GM18517 (cell line): ENCODE results near the gene MAEA.

Experiments used
- ATAC-seq: cut with Tn5 transposase; IDR thresholded peaks from one replicate; pipeline ENCODE4 v1.9.1; 2021; ENCODE audit warnings: mild to moderate bottlenecking, moderate library complexity; ENCODE audit not compliant: unreplicated experiment

The MAEA gene

DNA sequence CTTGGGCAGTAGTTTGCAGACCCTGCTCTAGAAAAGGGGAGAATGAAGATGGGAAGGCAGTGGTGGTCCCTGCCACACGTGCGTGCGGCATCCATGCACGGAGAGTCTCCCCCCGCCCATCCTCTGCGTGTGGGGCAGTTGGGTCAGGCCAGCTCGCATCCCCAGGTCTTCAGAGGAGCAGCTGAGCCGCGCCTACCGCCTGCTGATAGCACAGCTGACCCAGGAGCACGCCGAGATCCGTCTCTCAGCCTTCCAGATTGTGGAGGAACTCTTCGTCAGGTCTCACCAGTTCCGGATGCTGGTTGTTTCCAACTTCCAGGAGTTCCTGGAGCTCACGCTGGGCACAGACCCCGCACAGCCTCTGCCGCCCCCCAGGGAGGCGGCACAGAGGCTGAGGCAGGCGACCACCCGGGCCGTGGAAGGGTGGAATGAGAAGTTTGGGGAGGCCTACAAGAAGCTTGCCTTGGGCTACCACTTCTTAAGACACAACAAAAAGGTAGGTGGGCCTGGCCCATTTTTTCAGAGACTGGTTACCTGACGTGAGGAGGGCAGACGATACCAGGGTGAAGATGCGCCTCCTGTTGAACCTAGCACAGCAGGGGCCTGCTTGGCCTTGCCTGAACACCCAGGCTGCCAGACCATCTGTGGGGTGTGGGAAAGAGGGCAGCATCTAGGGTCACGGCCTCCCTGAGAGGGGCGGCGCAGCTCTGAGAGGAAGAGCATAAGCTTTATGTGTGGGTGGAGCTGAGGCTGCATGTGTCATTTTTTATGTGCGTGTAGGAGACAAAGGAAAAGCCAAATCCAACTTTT, 59.9 kb downstream of the MAEA start:
- ATAC-seq, result no peak

DNA sequence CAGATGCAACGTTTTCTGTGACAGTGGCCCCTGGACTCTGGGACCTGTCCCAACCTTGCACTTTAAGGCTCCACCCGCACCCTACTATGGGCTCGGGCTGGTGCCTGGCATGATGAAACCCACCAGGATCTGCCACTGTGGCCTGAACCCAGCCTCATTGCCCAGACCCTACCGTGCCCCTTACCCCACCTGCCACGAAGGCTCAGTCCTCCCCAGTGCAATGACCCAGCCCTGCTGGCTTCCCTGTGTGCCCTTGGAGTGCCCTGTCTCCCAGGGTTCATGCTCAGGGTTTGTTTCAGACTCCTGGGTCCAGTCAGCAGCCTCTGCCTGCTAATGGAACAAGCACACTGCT, 60.5 kb downstream of the MAEA start:
- ATAC-seq, result no peak

DNA sequence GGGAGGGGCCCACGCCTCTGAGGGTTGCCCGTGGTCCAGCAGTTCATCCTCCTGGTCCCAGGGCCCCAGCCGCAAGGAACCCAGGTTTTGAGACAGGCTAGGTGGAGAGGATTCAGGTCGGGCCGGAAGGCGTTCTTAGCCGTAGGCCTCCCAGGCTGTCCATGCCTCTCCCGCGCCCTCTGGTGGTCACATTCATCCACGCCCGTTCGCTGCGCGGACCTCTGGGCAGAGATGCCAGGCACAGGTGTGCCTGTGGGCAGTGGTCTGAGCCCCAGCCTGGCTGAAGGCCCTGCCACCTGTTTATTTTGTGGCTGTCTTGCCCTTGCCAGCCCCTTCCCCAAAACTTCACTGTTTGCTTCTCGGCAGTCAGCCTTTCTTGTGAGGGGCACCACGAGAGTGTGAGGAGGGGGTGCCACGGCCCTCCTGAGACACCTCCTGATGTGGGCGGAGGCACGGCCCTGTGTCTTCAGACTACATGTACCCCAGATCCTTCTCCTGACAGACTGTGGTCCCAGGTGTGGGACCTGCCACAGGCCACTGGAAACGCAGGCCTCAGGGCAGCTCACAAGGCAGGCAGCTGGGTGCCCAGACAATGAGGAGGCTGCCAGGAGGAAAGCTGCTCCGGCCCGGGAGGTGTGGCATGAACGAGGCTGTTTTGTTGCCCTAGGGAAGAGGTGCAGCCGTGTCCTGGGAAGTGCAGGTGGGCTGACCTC, 62.3 kb downstream of the MAEA start:
- no peak for ATAC-seq

- no peak for ATAC-seq
These were observed 62.8 kb downstream of the MAEA start for GRCh38 chr4:1352567-1352900.

GRCh38 chr4:1353186-1354055, 63.7 kb downstream of the MAEA start:
- no peak for ATAC-seq

GRCh38 chr4:1354136-1354982, 64.7 kb downstream of the MAEA start:
- no peak for ATAC-seq

DNA sequence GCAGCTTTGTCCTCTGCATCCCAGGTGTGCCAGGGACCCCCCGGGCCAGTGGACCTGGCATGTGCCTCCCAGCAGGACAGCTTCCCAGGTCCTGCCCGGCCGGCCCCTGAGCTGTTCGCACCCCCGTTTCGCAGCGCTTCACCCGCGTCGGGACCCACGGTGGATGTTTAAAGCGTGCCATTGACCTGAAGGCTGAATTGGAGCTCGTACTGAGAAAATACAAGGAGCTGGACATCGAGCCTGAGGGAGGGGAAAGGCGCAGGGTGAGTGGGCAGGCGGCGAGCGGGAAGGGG, 65.2 kb downstream of the MAEA start:
- no peak for ATAC-seq

DNA sequence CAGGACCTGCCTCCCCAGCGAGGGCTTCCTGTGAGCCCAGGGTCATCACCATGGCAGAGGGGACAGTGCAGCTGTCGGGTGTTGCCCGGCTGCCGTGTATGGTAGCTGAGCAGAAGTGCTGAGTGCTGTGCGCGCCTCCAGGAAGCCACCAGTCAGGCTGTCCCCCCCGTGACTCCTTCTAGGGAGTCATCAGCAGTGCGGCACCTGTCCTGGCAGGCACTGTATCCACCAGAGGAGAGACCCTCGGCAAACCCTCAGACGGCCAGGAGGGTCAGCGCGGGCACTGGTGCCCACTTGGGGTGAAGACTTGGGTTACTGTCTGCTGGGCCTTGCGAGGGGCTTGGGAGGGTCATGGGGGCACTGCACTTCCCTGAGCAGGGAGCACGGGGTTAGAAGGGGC, 65.7 kb downstream of the MAEA start:
- ATAC-seq, result no peak

GRCh38 chr4:1356181-1356998, 66.7 kb downstream of the MAEA start:
- no peak for ATAC-seq

DNA sequence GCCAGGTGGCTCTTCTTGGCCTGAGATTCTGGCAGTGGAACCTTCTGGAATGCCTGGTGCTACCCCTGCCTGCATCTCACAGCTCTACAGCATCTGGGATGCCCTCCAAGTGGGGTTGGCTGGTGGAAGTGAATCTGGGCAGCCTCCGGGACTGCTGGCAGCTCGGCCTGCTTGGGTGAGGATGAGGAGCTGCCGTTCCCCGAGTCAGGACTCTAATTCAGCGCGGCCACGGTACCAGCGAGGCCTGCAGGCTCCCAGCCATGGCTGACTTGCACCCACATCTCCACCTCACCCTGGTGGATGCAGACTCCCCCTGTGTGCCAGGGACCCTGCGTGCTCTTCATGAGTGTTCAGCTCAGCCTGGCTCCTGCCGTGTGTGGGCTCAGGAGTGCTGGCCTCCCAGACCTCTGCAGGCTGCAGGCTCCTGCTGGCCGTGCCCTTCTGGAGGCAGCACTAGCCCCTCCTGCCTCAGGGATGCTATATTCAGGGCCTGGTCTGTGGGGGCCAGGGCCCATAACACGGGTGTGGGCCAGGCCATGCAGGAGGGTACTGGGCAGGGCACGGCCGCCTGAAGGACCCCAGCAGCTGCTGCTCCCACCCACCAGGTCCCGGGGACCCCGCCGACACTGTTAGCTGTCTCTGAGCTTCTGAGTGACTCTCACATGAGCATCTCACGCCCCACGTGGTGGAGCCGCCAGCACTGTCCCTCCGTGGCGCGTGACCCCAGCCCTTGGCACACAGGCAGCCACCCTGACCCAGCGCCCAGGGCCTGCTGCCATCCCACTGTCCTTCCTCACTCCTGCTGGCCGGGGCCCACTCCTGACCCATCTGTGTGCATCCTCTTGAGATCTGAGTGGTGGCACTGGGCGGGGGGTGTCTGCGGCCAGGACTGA, 67.9 kb downstream of the MAEA start:
- ATAC-seq, result no peak

DNA sequence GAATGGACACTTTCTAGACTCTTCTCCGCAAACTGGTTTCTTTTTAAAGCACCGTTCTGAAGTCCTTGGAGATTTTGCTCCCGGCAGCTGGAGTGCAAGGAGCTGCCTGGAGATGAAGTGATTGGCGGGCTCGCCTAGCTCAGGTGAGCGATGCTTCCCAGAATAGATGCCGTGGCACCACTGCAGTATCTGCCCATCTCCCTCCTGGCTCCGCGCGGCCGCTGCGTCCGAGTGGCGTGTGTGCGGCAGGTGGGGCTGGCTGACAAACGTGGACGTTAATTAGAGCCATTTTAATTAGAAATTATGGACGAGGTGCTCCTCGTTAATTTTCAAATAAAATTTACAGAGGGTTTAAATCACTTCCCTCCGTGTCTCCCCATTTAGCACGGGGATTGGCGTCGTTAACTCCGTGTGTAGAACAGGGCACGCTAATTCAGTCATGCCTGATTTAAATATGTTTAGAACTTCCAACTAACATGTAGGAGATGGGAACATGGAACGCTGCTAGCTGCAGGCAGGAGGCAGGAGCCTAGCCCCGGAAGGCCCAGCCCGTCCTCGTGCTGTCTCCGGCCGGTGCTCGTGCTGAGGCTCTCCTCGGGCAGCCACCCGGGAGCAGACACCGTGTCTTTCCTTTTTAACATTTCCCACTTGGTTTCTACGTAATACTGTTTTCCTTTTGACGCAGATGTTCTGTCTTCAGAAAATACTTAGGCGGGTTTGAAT, 68.9 kb downstream of the MAEA start:
- ATAC-seq, result no peak

GRCh38 chr4:1359144-1359501, 69.4 kb downstream of the MAEA start:
- no peak for ATAC-seq

- no peak for ATAC-seq
These were observed 70.3 kb downstream of the MAEA start for GRCh38 chr4:1359976-1360375.

DNA sequence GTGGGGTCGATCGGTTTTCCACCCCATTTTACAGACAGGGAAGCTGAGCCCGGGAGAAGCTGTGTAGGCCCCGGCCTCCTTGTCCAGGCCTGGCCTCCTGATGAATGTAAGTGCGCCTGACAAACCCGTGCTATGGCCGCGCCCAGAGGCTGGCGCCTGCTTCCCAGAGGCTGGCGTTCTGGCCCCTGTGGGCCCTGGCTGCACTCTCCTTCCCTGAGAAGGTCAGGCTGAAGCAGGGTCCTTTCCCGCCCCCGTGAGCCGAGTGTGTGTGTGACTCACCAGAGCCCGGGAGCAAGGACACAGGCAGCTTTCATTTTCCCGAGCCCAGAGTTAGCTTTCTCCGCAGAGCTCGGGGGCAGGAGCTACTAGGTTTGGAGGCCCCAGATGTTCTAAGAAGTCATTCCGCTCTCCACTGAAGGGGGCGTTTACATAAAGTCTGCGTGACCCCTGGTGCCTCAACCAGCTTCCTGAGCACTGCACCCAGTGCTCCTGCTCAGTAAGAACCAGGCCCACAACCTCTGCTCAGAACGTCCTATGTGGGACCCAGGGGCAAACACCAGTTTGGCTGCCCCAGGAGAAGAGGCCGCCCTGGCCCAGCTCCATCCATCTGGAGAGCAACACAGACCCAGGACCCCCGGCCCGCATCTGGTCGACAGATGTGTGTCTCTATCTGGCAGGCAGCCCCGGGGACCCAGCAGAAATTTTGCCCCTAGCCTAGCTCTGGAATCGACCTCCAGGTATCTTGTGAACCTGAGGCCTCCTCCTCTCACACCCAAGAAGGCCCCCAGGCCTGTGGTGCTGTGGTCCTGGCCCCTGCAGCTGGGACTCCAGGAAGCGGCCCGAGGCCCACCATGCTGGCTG, 71.0 kb downstream of the MAEA start:
- no peak for ATAC-seq

DNA sequence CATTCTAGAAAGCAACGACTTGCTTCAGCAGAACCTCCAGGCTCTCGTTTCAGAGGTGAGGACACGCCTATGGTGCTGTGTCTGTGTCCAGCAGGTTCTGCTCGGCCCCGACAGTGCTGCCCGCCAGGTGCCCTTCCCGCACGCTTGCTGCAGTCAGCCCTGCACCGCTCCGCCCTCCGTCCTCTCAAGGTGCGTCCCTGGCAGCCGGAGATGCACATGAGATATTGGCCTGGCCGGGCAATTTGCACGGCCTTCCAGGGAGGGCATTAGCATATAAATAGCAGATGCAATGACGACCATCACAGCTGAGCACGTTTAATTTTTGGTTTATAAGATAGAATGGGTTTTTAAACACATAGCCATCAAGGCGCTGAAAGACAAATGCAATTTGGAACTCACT, 71.7 kb downstream of the MAEA start:
- no peak for ATAC-seq

DNA sequence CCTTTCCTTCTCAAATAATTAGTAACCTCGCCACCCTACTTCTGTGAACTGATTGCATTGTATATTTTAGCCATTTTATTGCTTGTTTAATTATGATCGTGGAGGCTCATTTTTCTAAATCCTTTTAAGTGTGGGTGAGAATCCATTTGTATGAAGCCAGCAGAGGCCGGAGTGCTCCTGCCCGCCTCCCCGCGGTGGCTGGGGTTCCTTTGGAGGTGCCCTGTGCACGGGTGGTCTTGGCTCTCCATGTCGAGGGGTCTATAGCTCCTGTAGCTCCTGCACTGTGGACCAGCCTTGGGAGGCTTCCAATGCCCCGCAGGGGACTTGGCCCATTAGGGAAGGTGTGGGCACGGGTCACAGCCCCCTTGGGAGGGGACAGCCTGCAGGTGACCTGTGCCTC, 72.4 kb downstream of the MAEA start:
- ATAC-seq, result no peak

DNA sequence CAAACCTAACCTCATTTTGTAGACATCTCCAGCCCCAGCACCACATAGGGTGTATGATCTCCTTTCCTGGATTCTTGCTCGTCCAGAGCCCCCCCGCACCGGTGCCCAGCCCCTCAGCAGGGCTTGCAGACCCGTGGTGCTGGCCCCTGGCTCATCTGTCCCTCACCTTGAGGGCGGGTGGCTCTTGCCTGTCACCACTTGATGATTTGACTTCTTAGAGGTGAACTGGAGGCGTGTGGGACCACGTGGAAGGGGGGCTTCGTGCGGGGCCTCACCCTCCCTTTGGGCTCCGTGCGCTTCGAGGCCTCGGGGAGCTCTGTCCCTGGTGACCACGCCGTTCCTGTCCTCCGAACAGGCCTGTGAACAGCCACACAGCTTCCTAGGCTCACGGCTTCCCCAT, 72.8 kb downstream of the MAEA start:
- ATAC-seq, result no peak

GRCh38 chr4:1363513-1363912, 73.8 kb downstream of the MAEA start:
- no peak for ATAC-seq
